HEK293 (cell line): ENCODE results near the gene RPS19.

Experiments used
- CTCF ChIP-seq: fragments of 450-650 bp; formaldehyde crosslinking; IDR thresholded peaks from 2 replicates; pipeline ENCODE4 v1.5.1; 2016; ENCODE audit warnings: missing biosample characterization, missing genetic modification characterization
- ZBTB7A ChIP-seq: fragments of 450-650 bp; formaldehyde crosslinking; IDR thresholded peaks from 2 replicates; pipeline ENCODE4 v1.5.1; 2016; ENCODE audit warnings: low read depth, missing biosample characterization, missing genetic modification characterization
- ZNF19 ChIP-seq: fragments of 450-650 bp; formaldehyde crosslinking; IDR thresholded peaks from 2 replicates; pipeline ENCODE4; 2016; ENCODE audit warnings: missing biosample characterization, missing genetic modification characterization, low read depth
- ZNF324 ChIP-seq: fragments of 450-650 bp; formaldehyde crosslinking; IDR thresholded peaks from 2 replicates; pipeline ENCODE4 v1.5.1; 2016; ENCODE audit warnings: missing biosample characterization, missing genetic modification characterization
- ZNF423 ChIP-seq: fragments of 450-650 bp; formaldehyde crosslinking; IDR thresholded peaks from 2 replicates; pipeline ENCODE4 v1.5.1; 2016; ENCODE audit warnings: missing biosample characterization, missing genetic modification characterization
- ZNF518A ChIP-seq: fragments of 450-650 bp; formaldehyde crosslinking; conservative IDR thresholded peaks from 2 replicates; pipeline ENCODE4 v1.5.1; 2016; ENCODE audit warnings: low read depth, missing biosample characterization, missing genetic modification characterization
- TF ChIP-seq, protein P1 (sequence below): fragments of 450-650 bp; formaldehyde crosslinking; IDR thresholded peaks from 2 replicates; pipeline ENCODE4 v1.5.1; 2016; ENCODE audit warnings: missing biosample characterization, missing genetic modification characterization
- TF ChIP-seq, protein P2 (sequence below): fragments of 450-650 bp; formaldehyde crosslinking; IDR thresholded peaks from 2 replicates; pipeline ENCODE4 v1.5.1; 2017; ENCODE audit warnings: missing biosample characterization, mild to moderate bottlenecking, missing genetic modification characterization, moderate library complexity

- TF ChIP-seq, protein P1, sequence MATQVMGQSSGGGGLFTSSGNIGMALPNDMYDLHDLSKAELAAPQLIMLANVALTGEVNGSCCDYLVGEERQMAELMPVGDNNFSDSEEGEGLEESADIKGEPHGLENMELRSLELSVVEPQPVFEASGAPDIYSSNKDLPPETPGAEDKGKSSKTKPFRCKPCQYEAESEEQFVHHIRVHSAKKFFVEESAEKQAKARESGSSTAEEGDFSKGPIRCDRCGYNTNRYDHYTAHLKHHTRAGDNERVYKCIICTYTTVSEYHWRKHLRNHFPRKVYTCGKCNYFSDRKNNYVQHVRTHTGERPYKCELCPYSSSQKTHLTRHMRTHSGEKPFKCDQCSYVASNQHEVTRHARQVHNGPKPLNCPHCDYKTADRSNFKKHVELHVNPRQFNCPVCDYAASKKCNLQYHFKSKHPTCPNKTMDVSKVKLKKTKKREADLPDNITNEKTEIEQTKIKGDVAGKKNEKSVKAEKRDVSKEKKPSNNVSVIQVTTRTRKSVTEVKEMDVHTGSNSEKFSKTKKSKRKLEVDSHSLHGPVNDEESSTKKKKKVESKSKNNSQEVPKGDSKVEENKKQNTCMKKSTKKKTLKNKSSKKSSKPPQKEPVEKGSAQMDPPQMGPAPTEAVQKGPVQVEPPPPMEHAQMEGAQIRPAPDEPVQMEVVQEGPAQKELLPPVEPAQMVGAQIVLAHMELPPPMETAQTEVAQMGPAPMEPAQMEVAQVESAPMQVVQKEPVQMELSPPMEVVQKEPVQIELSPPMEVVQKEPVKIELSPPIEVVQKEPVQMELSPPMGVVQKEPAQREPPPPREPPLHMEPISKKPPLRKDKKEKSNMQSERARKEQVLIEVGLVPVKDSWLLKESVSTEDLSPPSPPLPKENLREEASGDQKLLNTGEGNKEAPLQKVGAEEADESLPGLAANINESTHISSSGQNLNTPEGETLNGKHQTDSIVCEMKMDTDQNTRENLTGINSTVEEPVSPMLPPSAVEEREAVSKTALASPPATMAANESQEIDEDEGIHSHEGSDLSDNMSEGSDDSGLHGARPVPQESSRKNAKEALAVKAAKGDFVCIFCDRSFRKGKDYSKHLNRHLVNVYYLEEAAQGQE (tag by site-specific recombination) = no peak
- TF ChIP-seq CTCF (tag by site-specific recombination) = no peak
- TF ChIP-seq, protein P2, sequence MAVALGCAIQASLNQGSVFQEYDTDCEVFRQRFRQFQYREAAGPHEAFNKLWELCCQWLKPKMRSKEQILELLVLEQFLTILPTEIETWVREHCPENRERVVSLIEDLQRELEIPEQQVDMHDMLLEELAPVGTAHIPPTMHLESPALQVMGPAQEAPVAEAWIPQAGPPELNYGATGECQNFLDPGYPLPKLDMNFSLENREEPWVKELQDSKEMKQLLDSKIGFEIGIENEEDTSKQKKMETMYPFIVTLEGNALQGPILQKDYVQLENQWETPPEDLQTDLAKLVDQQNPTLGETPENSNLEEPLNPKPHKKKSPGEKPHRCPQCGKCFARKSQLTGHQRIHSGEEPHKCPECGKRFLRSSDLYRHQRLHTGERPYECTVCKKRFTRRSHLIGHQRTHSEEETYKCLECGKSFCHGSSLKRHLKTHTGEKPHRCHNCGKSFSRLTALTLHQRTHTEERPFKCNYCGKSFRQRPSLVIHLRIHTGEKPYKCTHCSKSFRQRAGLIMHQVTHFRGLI (tag by site-specific recombination) = no peak
- no peak for TF ChIP-seq ZNF324 (tag by site-specific recombination)
- TF ChIP-seq ZNF518A (tag by site-specific recombination) = no peak
- no peak for TF ChIP-seq ZNF423 (tag by site-specific recombination)
- TF ChIP-seq ZNF19 (tag by site-specific recombination) = no peak
- no peak for TF ChIP-seq ZBTB7A
These were observed 55.8 kb downstream of the RPS19 start for GRCh38 chr19:41915776-41916414.
